ENCODE results near the gene TRAPPC11.

Gene TRAPPC11

GRCh38 chr4:183747931-183748670 lies 89.0 kb downstream of the TRAPPC11 start:
- H3K9me3 Mint-ChIP-seq (ENCODE audit: low read depth): peaks cover 6% of the 10 kb centered on the region
- no peaks in the 10 kb centered on the region for H3K4me1 Mint-ChIP-seq (ENCODE audit: low read depth)
- no peak overlapping the region for H3K27ac Mint-ChIP-seq
- H3K27me3 Mint-ChIP-seq: peaks cover 8% of the 10 kb centered on the region
- no peaks in the 10 kb centered on the region for H3K36me3 Mint-ChIP-seq
- H3K4me3 Mint-ChIP-seq: no peak overlapping the region

GRCh38 chr4:183751106-183751505 lies 92.0 kb downstream of the TRAPPC11 start:
- Mint-ChIP-seq H3K27me3 (peaks cover 15% of the 10 kb centered on the region), H3K36me3 (no peaks in the 10 kb centered on the region), H3K4me1 (ENCODE audit: low read depth) (no peaks in the 10 kb centered on the region), H3K9me3 (ENCODE audit: low read depth) (peaks cover 6% of the 10 kb centered on the region), H3K27ac (no peak overlapping the region), H3K4me3 (no peak overlapping the region)

GRCh38 chr4:183755596-183755995 lies 96.5 kb downstream of the TRAPPC11 start:
- no peaks in the 10 kb centered on the region for H3K4me1 Mint-ChIP-seq (ENCODE audit: low read depth)
- H3K27ac Mint-ChIP-seq: no peak overlapping the region
- H3K36me3 Mint-ChIP-seq: no peaks in the 10 kb centered on the region
- H3K4me3 Mint-ChIP-seq: no peak overlapping the region
- H3K9me3 Mint-ChIP-seq (ENCODE audit: low read depth): peaks cover 6% of the 10 kb centered on the region
- H3K27me3 Mint-ChIP-seq: peaks cover 17% of the 10 kb centered on the region

GRCh38 chr4:183757060-183757459 lies 98.0 kb downstream of the TRAPPC11 start:
- Mint-ChIP-seq H3K9me3 (ENCODE audit: low read depth) (no peaks in the 10 kb centered on the region), H3K4me1 (ENCODE audit: low read depth) (no peaks in the 10 kb centered on the region), H3K36me3 (no peaks in the 10 kb centered on the region), H3K27ac (no peak overlapping the region), H3K4me3 (no peak overlapping the region), H3K27me3 (peaks cover 12% of the 10 kb centered on the region)

GRCh38 chr4:183758061-183758757 lies 99.1 kb downstream of the TRAPPC11 start:
- Mint-ChIP-seq H3K36me3 (no peaks in the 10 kb centered on the region), H3K9me3 (ENCODE audit: low read depth) (no peaks in the 10 kb centered on the region), H3K4me1 (ENCODE audit: low read depth) (no peaks in the 10 kb centered on the region), H3K4me3 (no peak overlapping the region), H3K27me3 (peaks cover 14% of the 10 kb centered on the region), H3K27ac (no peak overlapping the region)

- Mint-ChIP-seq H3K27ac (no peak overlapping the region), H3K4me1 (ENCODE audit: low read depth) (no peaks in the 10 kb centered on the region), H3K36me3 (no peaks in the 10 kb centered on the region)
These were observed 99.8 kb downstream of the TRAPPC11 start for GRCh38 chr4:183758758-183759447.

GRCh38 chr4:183760326-183760725 lies 101.2 kb downstream of the TRAPPC11 start:
- no peaks in the 10 kb centered on the region for H3K36me3 Mint-ChIP-seq
- H3K4me3 Mint-ChIP-seq: no peak overlapping the region
- H3K4me1 Mint-ChIP-seq (ENCODE audit: low read depth): no peaks in the 10 kb centered on the region
- H3K27me3 Mint-ChIP-seq: peaks cover 9% of the 10 kb centered on the region
- H3K9me3 Mint-ChIP-seq (ENCODE audit: low read depth): no peaks in the 10 kb centered on the region
- no peak overlapping the region for H3K27ac Mint-ChIP-seq

More at GRCh38 chr4:183758758-183759447, 99.8 kb downstream of the TRAPPC11 start:
- H3K27me3 Mint-ChIP-seq: peaks cover 11% of the 10 kb centered on the region
- no peak overlapping the region for H3K4me3 Mint-ChIP-seq
- no peaks in the 10 kb centered on the region for H3K9me3 Mint-ChIP-seq (ENCODE audit: low read depth)

Measured in activated naive CD8-positive, alpha-beta T cell (primary cell).